Metanephros (tissue), 1 donor: ENCODE results near the gene CT45A7. TPM values are rescaled to one million over a fixed set of nuclear protein-coding genes. Genes with fewer than 3 reads are reported as not detected.

Source experiments
- total RNA-seq: library from RNA; depleted of rRNA; stranded (reverse); fragments of >200 nt; gene quantifications from one replicate; pipeline ENCODE4 v1.2.3, GENCODE V29; 2014

CT45A7 gene
- not detected for total RNA-seq

GRCh38 chrX:135837180-135837579 lies at the start of gene CT45A7:
Gene CT45A7 (minus strand): TSS chrX:135837280. CDS start chrX:135833533, 3,747 bp downstream.

GRCh38 chrX:135871712-135872111 lies 34.6 kb upstream of the CT45A7 start, which contains the start of gene CT45A9:
Gene CT45A9 (minus strand): TSS chrX:135871812. CDS start chrX:135868061, 3,751 bp downstream.

GRCh38 chrX:135854438-135854837 lies 17.4 kb upstream of the CT45A7 start, which contains the start of gene CT45A8:
Gene CT45A8 (minus strand): TSS chrX:135854538. CDS start chrX:135850783, 3,755 bp downstream.

GRCh38 chrX:135819912-135820311 lies 17.2 kb downstream of the CT45A7 start, which contains the start of gene CT45A2:
Gene CT45A2 (minus strand): TSS chrX:135820012. CDS start chrX:135816265, 3,747 bp downstream.

GRCh38 chrX:135802687-135803086 lies 34.4 kb downstream of the CT45A7 start, which contains the start of gene CT45A6:
Gene CT45A6 (minus strand): TSS chrX:135802787. CDS start chrX:135798993, 3,794 bp downstream.

GRCh38 chrX:135785403-135785802 lies 51.7 kb downstream of the CT45A7 start, which contains the start of gene CT45A5:
Gene CT45A5 (minus strand): TSS chrX:135785503. CDS start chrX:135781729, 3,774 bp downstream.

Other genes with a start within 250 kb of the CT45A7 start
- gene CT45A1, start 123.6 kb downstream of the CT45A7 start, total RNA-seq = not detected
- 0.18 TPM for gene CT45A3, start 69.1 kb downstream of the CT45A7 start, total RNA-seq
- gene CT45A5, start 51.8 kb downstream of the CT45A7 start, total RNA-seq = not detected
- not detected for gene CT45A6, start 34.5 kb downstream of the CT45A7 start, total RNA-seq
- gene CT45A2, start 17.3 kb downstream of the CT45A7 start, total RNA-seq = not detected
- not detected for gene CT45A8, start 17.3 kb upstream of the CT45A7 start, total RNA-seq
- gene CT45A9, start 34.5 kb upstream of the CT45A7 start, total RNA-seq = not detected
- gene CT45A10, start 56.2 kb upstream of the CT45A7 start, total RNA-seq = not detected
- not detected for gene SAGE1, start 56.4 kb upstream of the CT45A7 start, total RNA-seq
- gene MMGT1, start 136.7 kb upstream of the CT45A7 start, total RNA-seq = 16.7 TPM
- 17.7 TPM for gene SLC9A6, start 148.2 kb upstream of the CT45A7 start, total RNA-seq